ENCODE results near the gene PTCH1.

Gene PTCH1

DNA sequence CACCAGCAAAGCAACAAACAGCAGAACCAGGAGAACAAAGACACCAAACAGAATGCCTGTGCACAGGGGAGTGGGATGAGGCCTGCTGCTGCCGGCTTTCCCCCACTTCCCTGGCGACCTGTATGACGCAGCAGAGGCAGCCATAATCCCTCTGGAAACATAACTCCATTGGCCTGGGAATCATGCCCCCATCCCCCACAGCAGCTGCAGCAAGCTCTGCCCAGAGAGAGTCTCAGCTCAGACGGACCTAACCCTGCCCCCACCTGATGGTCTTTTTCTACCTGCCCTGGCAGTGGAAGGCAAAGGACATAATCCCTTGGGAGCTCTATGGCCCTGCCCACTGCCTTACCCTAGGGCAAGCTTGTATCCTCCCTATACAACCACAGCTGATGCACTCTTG, 117.5 kb downstream of the PTCH1 start:
- Histone ChIP-seq H3K27me3 (ENCODE audit: low read depth, low read length) (no peaks in the 10 kb centered on the region), H3K4me3 (ENCODE audit: low read length) (no peak overlapping the region), H3K79me2 (ENCODE audit: low read length) (no peaks in the 10 kb centered on the region), H3K4me2 (ENCODE audit: low read length) (no peak overlapping the region), H3K36me3 (replicated peaks; ENCODE audit: low read depth, low read length) (no peaks in the 10 kb centered on the region), H3K9ac (ENCODE audit: low read length) (no peak overlapping the region), H4K20me1 (ENCODE audit: insufficient read depth, low read length) (no peaks in the 10 kb centered on the region), H3K27ac (ENCODE audit: low read length) (no peak overlapping the region), H2AFZ (ENCODE audit: low read depth, low read length) (no peak overlapping the region), H3K9me3 (ENCODE audit: insufficient read depth, low read length) (no peaks in the 10 kb centered on the region), H3K4me1 (ENCODE audit: low read length) (no peaks in the 10 kb centered on the region)
- TF ChIP-seq, protein P1, sequence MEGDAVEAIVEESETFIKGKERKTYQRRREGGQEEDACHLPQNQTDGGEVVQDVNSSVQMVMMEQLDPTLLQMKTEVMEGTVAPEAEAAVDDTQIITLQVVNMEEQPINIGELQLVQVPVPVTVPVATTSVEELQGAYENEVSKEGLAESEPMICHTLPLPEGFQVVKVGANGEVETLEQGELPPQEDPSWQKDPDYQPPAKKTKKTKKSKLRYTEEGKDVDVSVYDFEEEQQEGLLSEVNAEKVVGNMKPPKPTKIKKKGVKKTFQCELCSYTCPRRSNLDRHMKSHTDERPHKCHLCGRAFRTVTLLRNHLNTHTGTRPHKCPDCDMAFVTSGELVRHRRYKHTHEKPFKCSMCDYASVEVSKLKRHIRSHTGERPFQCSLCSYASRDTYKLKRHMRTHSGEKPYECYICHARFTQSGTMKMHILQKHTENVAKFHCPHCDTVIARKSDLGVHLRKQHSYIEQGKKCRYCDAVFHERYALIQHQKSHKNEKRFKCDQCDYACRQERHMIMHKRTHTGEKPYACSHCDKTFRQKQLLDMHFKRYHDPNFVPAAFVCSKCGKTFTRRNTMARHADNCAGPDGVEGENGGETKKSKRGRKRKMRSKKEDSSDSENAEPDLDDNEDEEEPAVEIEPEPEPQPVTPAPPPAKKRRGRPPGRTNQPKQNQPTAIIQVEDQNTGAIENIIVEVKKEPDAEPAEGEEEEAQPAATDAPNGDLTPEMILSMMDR (IDR thresholded peaks at IDR 0.05; ENCODE audit: low read depth, low read length) = no peak
